ELF-1 (cell line): ENCODE data around the gene CREBZF.
"Not testable (repeated sequence)": the region's sequence is repeated elsewhere in the genome, so short reads cannot be mapped to it uniquely, and the experiment has no call there.

Experiments
- DNase-seq: peaks from one replicate; pipeline ENCODE4 v3.0.0-alpha.2; 2016; ENCODE audit warnings: low read depth, low spot score

The CREBZF gene

DNA sequence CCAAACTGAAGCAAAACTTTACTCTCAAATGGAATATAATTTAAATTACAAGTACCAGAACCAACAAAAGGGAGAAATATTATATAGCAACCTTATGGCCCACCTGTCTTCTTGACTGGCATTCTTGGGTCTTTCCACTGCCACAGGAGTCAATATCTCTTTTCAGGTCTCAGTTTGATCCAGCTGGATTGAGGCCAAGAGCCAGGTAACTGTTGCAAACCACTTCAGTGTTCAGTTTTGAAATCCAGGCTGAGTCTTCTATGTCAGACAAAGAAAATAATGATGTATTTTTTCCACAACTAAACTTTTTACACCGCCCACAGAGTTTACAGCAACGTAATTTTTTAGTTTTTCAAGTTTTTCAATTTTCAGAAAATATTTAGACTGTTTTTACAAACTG, 38.4 kb downstream of the CREBZF start:
- DNase-seq, result no peak

DNA sequence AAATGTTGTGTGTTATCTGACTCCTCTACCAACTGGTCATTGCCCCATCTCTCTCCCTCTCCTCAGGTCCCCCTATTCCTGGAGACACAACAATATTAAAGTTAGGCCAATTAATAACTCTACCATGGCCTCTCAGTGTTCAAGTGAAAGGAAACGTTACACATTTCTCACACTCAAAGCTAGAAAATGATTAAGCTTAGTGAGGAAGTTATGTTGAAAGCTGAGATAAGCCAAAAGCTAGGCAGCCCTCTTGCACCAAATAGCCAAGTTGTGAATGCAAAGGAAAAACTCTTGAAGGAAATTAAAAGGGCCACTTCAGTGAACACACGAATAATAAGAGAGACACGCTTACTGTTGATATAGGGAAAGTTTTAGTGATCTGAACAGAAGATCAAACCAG, 44.7 kb downstream of the CREBZF start:
- DNase-seq, result no peak

DNA sequence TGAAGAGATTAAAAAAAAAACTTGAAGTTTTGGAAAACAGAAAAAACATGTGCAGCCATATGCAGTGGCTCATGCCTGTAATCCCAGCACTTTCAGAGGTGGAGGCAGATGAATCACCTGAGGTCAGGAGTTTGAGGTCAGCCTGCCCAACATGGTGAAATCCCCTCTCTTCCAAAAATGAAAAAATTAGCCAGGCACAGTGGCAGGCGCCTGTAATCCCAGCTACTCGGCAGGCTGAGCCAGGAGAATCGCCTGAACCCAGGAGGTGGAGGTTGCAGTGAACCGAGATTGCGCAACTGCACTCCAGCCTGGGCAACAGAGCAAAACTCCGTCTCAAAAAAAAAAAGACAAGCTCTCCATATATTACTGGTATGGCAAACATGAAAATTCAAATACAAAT, 45.4 kb downstream of the CREBZF start:
- DNase-seq, result no peak

DNA sequence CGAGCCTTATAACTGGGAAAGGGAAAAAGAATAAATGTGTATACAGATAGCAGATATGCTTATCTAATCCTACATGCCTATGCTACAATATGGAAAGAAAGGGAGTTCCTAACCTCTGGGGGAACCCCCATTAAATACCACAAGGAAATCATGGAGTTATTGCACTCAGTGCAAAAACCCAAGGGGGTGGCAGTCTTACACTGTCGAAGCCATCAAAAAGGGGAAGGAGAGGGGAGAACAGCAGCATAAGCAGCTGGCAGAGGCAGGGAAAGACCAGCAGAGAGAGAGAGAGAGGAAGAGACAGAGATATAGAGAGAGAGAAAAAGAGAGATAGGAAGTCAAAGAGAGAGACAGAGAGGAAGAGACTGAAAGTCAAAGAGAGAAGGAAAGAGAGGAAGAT, 53.3 kb downstream of the CREBZF start:
- DNase-seq, result not testable (repeated sequence)
